K562 (cell line): ENCODE results near the gene ITPRIP. TPM values are rescaled to one million over a fixed set of nuclear protein-coding genes. Genes with fewer than 3 reads are reported as not detected.

Experiments used
- ATAC-seq: fragments of 200-7000 bp; cut with Tn5 transposase; 3 replicates; pipeline ENCODE4 v1.9.1; 2020; ENCODE audit warnings: moderate library complexity
- BruUV-seq: library from RNA; stranded (reverse); fragments of 400-500 nt; replicated peaks from 2 replicates; lab custom pipeline; 2021; lab: Mats Ljungman, UMichigan
- CTCF ChIA-PET: fragments of 300-600 bp; formaldehyde crosslinking; extraction: SDS; loops from one replicate; lab custom pipeline; 2021; ENCODE audit warnings: low intra/inter-chr PET ratio; lab: Yijun Ruan, JAX
- POLR2A ChIA-PET: fragments of 300-600, 350-650 bp; sonication (Branson Sonifier 250); formaldehyde crosslinking; extraction: SDS; loops from one replicate; lab custom pipeline; 2021; ENCODE audit warnings: antibody characterized with exemption, inconsistent platforms; lab: Yijun Ruan, JAX
- DNase-seq, 4 experiments: peaks; one replicate each; pipeline versions ENCODE4 v3.0.0 to v3.0.0-alpha.2; 2011 to 2018; ENCODE audit warnings: low spot score in 3 of 4, mixed read lengths in 3 of 4; ENCODE audit errors: extremely low read depth in 1 of 4
- FAIRE-seq: peaks from 2 replicates; lab custom pipeline; 2011; peaks lifted over from hg19 to GRCh38; lab: Jason Lieb, UNC
- H2AFZ ChIP-seq: 2 replicates; pipeline ENCODE4 v1.6.0; 2011; ENCODE audit warnings: low read depth, low read length, control low read depth, inconsistent platforms
- H3K27ac ChIP-seq: fragments of 200-600 bp; 3 replicates; pipeline ENCODE4 v1.8.0; 2011; ENCODE audit warnings: low read depth, mild to moderate bottlenecking, control low read depth, inconsistent platforms, low read length, moderate library complexity, mixed read lengths; ENCODE audit errors: extremely low read depth
- H3K27me3 ChIP-seq, 2 experiments: fragments of 300-600 bp in 1 of 2; 2 replicates in 1 of 2; 3 replicates in 1 of 2; pipeline versions ENCODE4 v1.6.0 to v1.8.0; 2011; ENCODE audit warnings: inconsistent platforms in 2 of 2, low read length in 2 of 2, mild to moderate bottlenecking in 1 of 2, mixed read lengths in 1 of 2, moderate library complexity in 1 of 2; ENCODE audit not compliant: control insufficient read depth in 2 of 2, insufficient read depth in 2 of 2
- H3K36me3 ChIP-seq: fragments of 300-600 bp; 3 replicates; pipeline ENCODE4 v1.8.0; 2011; ENCODE audit warnings: mild to moderate bottlenecking, low read length, inconsistent platforms; ENCODE audit not compliant: control insufficient read depth, insufficient read depth
- H3K4me1 ChIP-seq, 2 experiments: fragments of 200-600 bp in 1 of 2; replicated peaks in 1 of 2; 2 replicates in 1 of 2; 3 replicates in 1 of 2; pipeline versions ENCODE4 v1.5.1 to v1.8.0; 2011; ENCODE audit warnings: inconsistent platforms in 2 of 2, low read length in 2 of 2, mild to moderate bottlenecking in 1 of 2, mixed read lengths in 1 of 2, moderate library complexity in 1 of 2; ENCODE audit not compliant: control insufficient read depth in 2 of 2, insufficient read depth in 2 of 2
- H3K4me2 ChIP-seq: 2 replicates; pipeline ENCODE4 v1.6.1; 2011; ENCODE audit warnings: low read length, control low read depth, inconsistent platforms, mixed read lengths; ENCODE audit not compliant: insufficient read depth
- H3K4me3 ChIP-seq: fragments of 200-600 bp; sonication (generic), shearing (Covaris generic); 2 replicates; pipeline ENCODE4 v1.5.1; 2016; ENCODE audit warnings: control low read depth, inconsistent platforms
- H3K79me2 ChIP-seq: fragments of 200-600 bp; 3 replicates; pipeline ENCODE4 v1.8.0; 2011; ENCODE audit warnings: low read length, inconsistent platforms; ENCODE audit not compliant: control insufficient read depth, insufficient read depth
- H3K9ac ChIP-seq, 2 experiments: 2 replicates each; pipeline versions ENCODE4 v1.6.0 to v1.6.1; 2011; ENCODE audit warnings: low read depth in 2 of 2, low read length in 2 of 2, control low read depth in 1 of 2, inconsistent platforms in 1 of 2, mild to moderate bottlenecking in 1 of 2, mixed read lengths in 1 of 2; ENCODE audit not compliant: insufficient read depth in 1 of 2
- H3K9me1 ChIP-seq: one replicate; pipeline ENCODE4 v1.6.0; 2011; ENCODE audit warnings: inconsistent platforms, mild to moderate bottlenecking, low read length, moderate library complexity; ENCODE audit not compliant: control insufficient read depth, insufficient read depth
- H3K9me3 ChIP-seq: replicated peaks from 2 replicates; pipeline ENCODE4 v1.5.1; 2011; ENCODE audit warnings: low read depth, low read length, inconsistent platforms; ENCODE audit not compliant: control insufficient read depth, insufficient read depth
- H4K20me1 ChIP-seq: replicated peaks from 2 replicates; pipeline ENCODE4 v1.6.1; 2011; ENCODE audit warnings: low read length, inconsistent platforms, mixed read lengths; ENCODE audit not compliant: control insufficient read depth, insufficient read depth
- ATF4 ChIP-seq: fragments of 450-650 bp; formaldehyde crosslinking; IDR thresholded peaks from 2 replicates; pipeline ENCODE4 v1.4.0; 2022; ENCODE audit warnings: mild to moderate bottlenecking, moderate library complexity
- CBX8 ChIP-seq: fragments of 200-600 bp; sonication (generic); IDR thresholded peaks from 2 replicates; pipeline ENCODE4 v1.6.1; 2012; ENCODE audit warnings: borderline replicate concordance, mixed run types, low read depth, mild to moderate bottlenecking, moderate library complexity, mixed read lengths, low read length, control low read depth, inconsistent platforms; ENCODE audit not compliant: poor library complexity, severe bottlenecking; ENCODE audit errors: extremely low read depth
- CEBPG ChIP-seq, 3 experiments: fragments of 200-800 bp in 1 of 3; sonication (Bioruptor generic) in 1 of 3; sonication (generic) in 1 of 3; formaldehyde crosslinking in 1 of 3; IDR thresholded peaks in 2 of 3; conservative IDR thresholded peaks in 1 of 3; 2 replicates each; pipeline versions ENCODE4 v1.6.1 to v1.8.0; 2016 to 2022; ENCODE audit warnings: missing compliant biosample characterization in 2 of 3, missing genetic modification characterization in 2 of 3, mild to moderate bottlenecking in 1 of 3, missing genetic modification reagents in 1 of 3
- GABPB2 ChIP-seq: fragments of 250-450 bp; sonication (Bioruptor Pico); conservative IDR thresholded peaks from 2 replicates; pipeline ENCODE4 v1.5.1; 2021; ENCODE audit warnings: mild to moderate bottlenecking
- HSF4 ChIP-seq: fragments of 250-450 bp; sonication (Bioruptor Pico); IDR thresholded peaks from 2 replicates; pipeline ENCODE4 v2.1.2; 2022; ENCODE audit warnings: mild to moderate bottlenecking, moderate library complexity, borderline replicate concordance
- MYC ChIP-seq, 2 experiments: fragments of 250-450 bp in 1 of 2; sonication (Bioruptor Pico) in 1 of 2; IDR thresholded peaks; 2 replicates each; pipeline versions ENCODE4 v1.5.1 to v1.6.1; 2012 to 2021; ENCODE audit warnings: low read depth in 2 of 2, borderline replicate concordance in 1 of 2, improper control_type of control experiment in 1 of 2, low read length in 1 of 2, mild to moderate bottlenecking in 1 of 2, moderate library complexity in 1 of 2
- NR0B1 ChIP-seq: fragments of 450-650 bp; IDR thresholded peaks from one replicate; pipeline ENCODE4 v1.6.1; 2018; ENCODE audit warnings: mild to moderate bottlenecking, moderate library complexity; ENCODE audit not compliant: partially characterized antibody
- RCOR1 ChIP-seq, 2 experiments: IDR thresholded peaks; 2 replicates each; pipeline ENCODE4 v1.6.1; 2012; ENCODE audit warnings: low read depth in 2 of 2, low read length in 2 of 2, borderline replicate concordance in 1 of 2, improper control_type of control experiment in 1 of 2
- SLC30A9 ChIP-seq: fragments of 250-450 bp; sonication (Bioruptor Pico); IDR thresholded peaks from 2 replicates; pipeline ENCODE4 v1.8.0; 2022; ENCODE audit warnings: mild to moderate bottlenecking, moderate library complexity
- WGBS: fragments of 100-300 bp; shearing (Covaris generic); methylation state at CpG from one replicate; pipeline ENCODE4 v1.1.6; 2016; ENCODE audit warnings: low coverage, mixed read lengths; ENCODE audit not compliant: insufficient coverage; ENCODE audit errors: missing lambda C conversion rate; 5-methylcytosine and 5-hydroxymethylcytosine counted together
- in situ Hi-C: fragments of 300-500 bp; cut with MboI; formaldehyde crosslinking; loops from 4 replicates; pipeline ENCODE4 v1.15.0; 2018; ENCODE audit warnings: inconsistent platforms, mixed read lengths
- intact Hi-C: fragments of 100-400 bp; cut with micrococcal nuclease; formaldehyde crosslinking; loops from 2 replicates; pipeline ENCODE4 v1.14.2; 2022
- polyA plus RNA-seq, 8 experiments: library from polyadenylated mRNA; depleted of rRNA in 4 of 8; stranded (reverse) in 5 of 8; unstranded in 3 of 8; fragments of >200 nt; fragmentation: Nextera tagmentation in 2 of 8; fragmentation: Illumina TruSeq in 1 of 8; extraction: Ambion mirVana in 2 of 8; extraction: Trizol in 1 of 8; gene quantifications; 2 replicates each; pipeline versions ENCODE4 v1.2.1 to v1.2.3, GENCODE V29; 2011 to 2014; ENCODE audit warnings: inconsistent platforms in 1 of 8, missing spikeins in 1 of 8
- total RNA-seq, 7 experiments: library from RNA; depleted of rRNA in 6 of 7; stranded (reverse); fragments of >200 nt in 6 of 7; fragmentation: Illumina TruSeq in 2 of 7; extraction: Trizol in 2 of 7; gene quantifications; 2 replicates each; pipeline versions ENCODE4 v1.2.1 to v1.2.3, GENCODE V29; 2011 to 2021; ENCODE audit warnings: low replicate concordance in 1 of 7

ITPRIP gene
- total and polyA plus RNA-seq, 9 of the 15 experiments (the other 6 are each of a cell fraction or from before 2014, with no cell fraction given), result 4.4 to 28.5 (median 10.9) TPM

- no peak overlapping the region for H3K4me2 ChIP-seq
- H3K27ac ChIP-seq, result no peak overlapping the region
- no peak overlapping the region for H2AFZ ChIP-seq
- H3K4me3 ChIP-seq, result no peak overlapping the region
- H3K4me1 ChIP-seq, result no peaks in the 10 kb centered on the region
- no peaks in the 10 kb centered on the region for H3K79me2 ChIP-seq
- POLR2A ChIA-PET, result interaction anchor here (1.2 kb wide), 1 partner anchor 12 kb away, joined by 3 read pairs; no protein-coding TSS in a partner anchor
- intact Hi-C loops, result no loop called here
- no peak for TF ChIP-seq ATF4 (CRISPR knock-in tag)
- peak; percentile 76 for TF ChIP-seq CBX8
- TF ChIP-seq, all 486 proteins: peak for 1
- no TSS peak for BruUV-seq
- Histone ChIP-seq H4K20me1 (no peaks in the 10 kb centered on the region), H3K9ac (no peak overlapping the region), H3K36me3 (no peaks in the 10 kb centered on the region), H3K9me3 (no peaks in the 10 kb centered on the region), H3K27me3 (no peaks in the 10 kb centered on the region), H3K9me1 (no peaks in the 10 kb centered on the region)
- WGBS, result 6% methylated on average over 8 of the region's 8 CpGs
- FAIRE-seq (no peak), ATAC-seq (no peak), DNase-seq (no peak)
- CTCF ChIA-PET, result no interaction called here
- in situ Hi-C loops, result no loop called here
Observed at GRCh38 chr10:104367904-104368303, 29.6 kb upstream of the ITPRIP start.

GRCh38 chr10:104359811-104360210 lies 21.5 kb upstream of the ITPRIP start:
- no TSS peak for BruUV-seq
- no peak overlapping the region for H3K4me2 ChIP-seq
- H3K27me3 ChIP-seq, result no peaks in the 10 kb centered on the region
- in situ Hi-C loops (no loop called here), intact Hi-C loops (no loop called here)
- H3K9ac ChIP-seq, result no peak overlapping the region
- FAIRE-seq (no peak), ATAC-seq (no peak), DNase-seq (no peak)
- no peak overlapping the region for H3K27ac ChIP-seq
- H3K4me3 ChIP-seq, result no peak overlapping the region
- WGBS, result 8% methylated on average over 2 of the region's 2 CpGs
- no peaks in the 10 kb centered on the region for H3K9me1 ChIP-seq
- no peaks in the 10 kb centered on the region for H3K36me3 ChIP-seq
- H4K20me1 ChIP-seq, result no peaks in the 10 kb centered on the region
- no peaks in the 10 kb centered on the region for H3K4me1 ChIP-seq
- no peaks in the 10 kb centered on the region for H3K9me3 ChIP-seq
- POLR2A ChIA-PET, result no interaction called here
- CTCF ChIA-PET, result interaction anchor here (0.7 kb wide), 1 partner anchor 69 kb away, joined by 3 read pairs; no protein-coding TSS in a partner anchor
- H3K79me2 ChIP-seq, result no peaks in the 10 kb centered on the region
- no peak overlapping the region for H2AFZ ChIP-seq
- TF ChIP-seq HSF4 (CRISPR knock-in tag) (no peak), NR0B1 (no peak), CEBPG (CRISPR knock-in tag; IDR thresholded peaks at IDR 0.05) (no peak), CEBPG (tag; conservative IDR thresholded peaks at IDR 0.05 in 1 of 2, IDR thresholded peaks at IDR 0.05 in 1 of 2) (no peak), GABPB2 (CRISPR knock-in tag) (no peak), MYC (IDR thresholded peaks at IDR 0.05; ENCODE audit: low read depth, low read length) (no peak), MYC (CRISPR knock-in tag; IDR thresholded peaks at IDR 0.05; ENCODE audit: borderline replicate concordance, low read depth) (no peak), SLC30A9 (CRISPR knock-in tag) (no peak), RCOR1 (IDR thresholded peaks at IDR 0.05; ENCODE audit: borderline replicate concordance in 1 of 2, low read depth in 2 of 2, low read length in 2 of 2) (no peak)
